ENCODE results near the gene ESYT1.
"Not testable (repeated sequence)": the region's sequence is repeated elsewhere in the genome, so short reads cannot be mapped to it uniquely, and the experiment has no call there.

Gene ESYT1

GRCh38 chr12:56155256-56155845 lies 27.3 kb downstream of the ESYT1 start:
- DNase-seq (ENCODE audit: low read depth in 2 of 2, low spot score in 1 of 2): no peak

DNA sequence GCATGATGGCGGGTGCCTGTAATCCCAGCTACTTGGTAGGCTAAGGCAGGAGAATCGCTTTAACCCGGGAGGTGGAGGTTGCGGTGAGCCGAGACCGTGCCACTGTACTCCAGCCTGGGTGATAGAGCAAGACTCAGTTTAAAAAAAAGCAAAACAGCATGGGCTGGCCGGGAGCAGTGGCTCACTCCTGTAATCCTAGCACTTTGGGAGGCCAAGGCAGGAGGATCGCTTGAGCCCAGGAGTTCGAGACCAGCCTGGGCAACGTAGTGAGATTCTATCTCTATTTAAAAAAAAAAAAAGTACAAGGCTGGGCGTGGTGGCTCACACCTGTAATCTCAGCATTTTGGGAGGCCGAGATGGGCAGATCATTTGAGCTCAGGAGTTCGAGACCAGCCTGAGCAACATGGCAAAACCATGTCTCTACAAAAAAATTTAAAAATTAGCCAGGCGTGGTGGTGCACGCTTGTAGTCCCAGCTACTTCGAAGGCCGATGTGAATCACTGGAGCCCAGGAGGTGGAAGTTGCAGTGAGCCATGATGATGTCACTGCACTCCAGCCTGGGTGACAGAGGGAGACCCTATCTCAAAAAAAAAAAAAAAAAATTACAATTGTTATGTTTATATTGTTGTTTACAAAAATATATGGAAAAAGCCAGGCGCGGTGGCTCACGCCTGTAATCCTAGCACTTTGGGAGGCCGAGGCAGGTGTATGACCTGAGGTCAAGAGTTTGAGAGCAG lies 28.6 kb downstream of the ESYT1 start:
- DNase-seq (ENCODE audit: low read depth in 2 of 2, low spot score in 1 of 2): not testable (repeated sequence)

DNA sequence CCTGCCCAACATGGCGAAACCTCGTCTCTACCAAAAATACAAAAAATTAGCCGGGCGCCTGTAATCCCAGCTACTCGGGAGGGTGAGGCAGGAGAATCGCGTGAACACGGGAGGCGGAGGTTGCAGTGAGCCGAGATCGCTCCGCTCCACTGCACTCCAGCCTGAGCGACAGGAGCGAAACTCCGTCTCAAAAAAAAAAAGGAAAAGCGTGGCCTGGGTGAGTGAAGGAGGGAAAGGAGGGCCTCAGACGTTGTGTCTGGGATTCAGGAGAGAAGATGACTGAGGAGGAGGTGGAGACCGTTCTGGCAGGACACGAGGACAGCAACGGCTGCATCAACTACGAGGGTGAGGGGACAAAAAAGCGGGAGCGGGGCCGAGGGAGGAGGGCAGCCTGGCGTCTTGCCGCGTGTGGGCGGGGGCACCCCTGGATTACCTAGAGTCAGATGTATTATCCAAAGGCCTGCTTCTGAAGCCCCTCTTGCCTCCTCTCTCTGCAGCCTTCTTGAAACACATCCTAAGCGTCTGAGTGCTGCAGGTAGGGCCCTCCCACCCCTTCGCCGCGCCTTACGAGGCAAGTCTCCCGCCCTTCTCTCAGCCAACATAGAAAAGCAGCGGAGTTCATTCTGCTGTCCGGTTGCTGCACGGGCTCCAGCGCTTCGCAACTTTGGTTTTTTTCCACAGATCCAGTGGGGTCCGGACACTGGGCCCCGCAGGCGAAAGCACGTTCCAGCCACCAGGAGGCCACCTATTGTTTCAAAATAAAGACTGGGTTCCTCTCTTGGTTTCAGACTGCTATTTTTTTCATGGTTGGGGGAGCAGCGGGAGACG lies 29.3 kb downstream of the ESYT1 start:
- DNase-seq (ENCODE audit: low read depth in 2 of 2, low spot score in 1 of 2): no peak

DNA sequence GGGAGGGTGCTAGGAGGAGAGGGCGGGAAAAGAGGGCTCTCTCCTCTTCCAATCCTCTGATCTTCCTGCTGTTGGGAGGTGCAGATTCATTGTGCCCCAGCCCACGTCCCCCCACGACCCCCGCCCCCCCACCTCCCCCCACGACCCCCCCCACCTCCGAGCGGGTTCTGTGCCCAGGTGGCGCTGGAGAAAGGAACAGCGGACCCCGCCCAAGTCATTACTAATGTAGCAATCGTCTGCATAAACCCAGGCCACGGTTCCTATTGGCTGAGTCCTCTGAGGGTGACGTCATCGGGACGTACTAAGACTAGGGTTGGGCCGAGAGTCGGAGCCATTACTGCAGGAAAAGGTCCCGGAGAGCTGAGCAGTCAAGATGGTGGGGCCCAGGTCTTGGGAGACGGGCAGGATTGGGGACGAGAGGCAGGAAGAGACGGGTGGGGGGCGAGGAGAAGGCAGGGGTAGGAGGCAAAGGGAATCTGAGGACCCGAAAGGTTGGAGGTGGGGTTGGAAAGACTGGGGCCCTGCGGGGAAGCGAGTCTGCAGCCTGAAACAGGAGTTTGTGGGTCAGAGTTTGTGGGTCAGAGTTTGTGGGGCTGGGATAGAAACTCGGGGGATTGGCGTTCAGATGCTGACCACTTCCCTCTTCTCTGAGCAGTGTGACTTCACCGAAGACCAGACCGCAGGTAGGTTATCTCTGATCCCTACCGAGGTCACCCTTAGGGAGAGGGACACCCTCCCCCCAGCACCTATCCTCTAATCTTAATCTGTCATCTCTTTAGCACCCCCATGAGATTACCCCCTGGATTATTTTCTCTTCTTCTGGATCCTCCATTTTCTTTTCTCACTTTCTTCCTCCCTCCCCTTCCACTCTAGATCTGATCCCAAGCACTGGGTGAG lies 30.2 kb downstream of the ESYT1 start, which contains the start of gene MYL6:
MYL6 (plus strand) TSS at position 331 of the 897 bp plus-strand sequence; CDS start at position 374, 43 bp downstream.
- DNase-seq (ENCODE audit: low read depth in 2 of 2, low spot score in 1 of 2): peak; percentile 79 to 81

GRCh38 chr12:56158926-56159461 lies 30.9 kb downstream of the ESYT1 start:
- DNase-seq (ENCODE audit: low read depth in 2 of 2, low spot score in 1 of 2): no peak

- no peak for DNase-seq (ENCODE audit: low read depth in 2 of 2, low spot score in 1 of 2)
These were observed 31.6 kb downstream of the ESYT1 start for GRCh38 chr12:56159482-56160192.

DNA sequence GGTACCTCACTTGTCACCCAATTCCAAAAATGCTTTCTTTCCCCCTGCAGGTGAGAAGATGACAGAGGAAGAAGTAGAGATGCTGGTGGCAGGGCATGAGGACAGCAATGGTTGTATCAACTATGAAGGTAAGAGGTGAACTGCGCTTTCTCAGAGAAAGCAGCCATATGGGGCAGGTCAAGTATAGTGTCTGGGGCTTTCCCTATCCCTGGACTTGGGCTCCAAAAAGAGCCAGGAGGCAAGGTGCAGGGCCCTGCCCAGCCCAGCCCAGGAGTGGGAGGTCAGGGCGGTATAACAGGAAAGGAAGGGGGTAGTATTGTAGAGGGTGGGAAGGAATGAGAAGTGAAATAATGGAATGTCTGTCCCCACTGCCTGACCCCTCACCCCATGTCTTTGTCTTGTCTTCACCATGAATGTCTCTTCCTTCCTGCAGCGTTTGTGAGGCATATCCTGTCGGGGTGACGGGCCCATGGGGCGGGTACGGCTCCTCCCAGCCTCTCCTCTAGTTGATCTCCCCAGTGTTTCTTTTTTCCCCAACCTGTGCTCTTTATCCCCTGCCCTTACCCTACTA lies 32.2 kb downstream of the ESYT1 start:
- no peak for DNase-seq (ENCODE audit: low read depth in 2 of 2, low spot score in 1 of 2)

DNA sequence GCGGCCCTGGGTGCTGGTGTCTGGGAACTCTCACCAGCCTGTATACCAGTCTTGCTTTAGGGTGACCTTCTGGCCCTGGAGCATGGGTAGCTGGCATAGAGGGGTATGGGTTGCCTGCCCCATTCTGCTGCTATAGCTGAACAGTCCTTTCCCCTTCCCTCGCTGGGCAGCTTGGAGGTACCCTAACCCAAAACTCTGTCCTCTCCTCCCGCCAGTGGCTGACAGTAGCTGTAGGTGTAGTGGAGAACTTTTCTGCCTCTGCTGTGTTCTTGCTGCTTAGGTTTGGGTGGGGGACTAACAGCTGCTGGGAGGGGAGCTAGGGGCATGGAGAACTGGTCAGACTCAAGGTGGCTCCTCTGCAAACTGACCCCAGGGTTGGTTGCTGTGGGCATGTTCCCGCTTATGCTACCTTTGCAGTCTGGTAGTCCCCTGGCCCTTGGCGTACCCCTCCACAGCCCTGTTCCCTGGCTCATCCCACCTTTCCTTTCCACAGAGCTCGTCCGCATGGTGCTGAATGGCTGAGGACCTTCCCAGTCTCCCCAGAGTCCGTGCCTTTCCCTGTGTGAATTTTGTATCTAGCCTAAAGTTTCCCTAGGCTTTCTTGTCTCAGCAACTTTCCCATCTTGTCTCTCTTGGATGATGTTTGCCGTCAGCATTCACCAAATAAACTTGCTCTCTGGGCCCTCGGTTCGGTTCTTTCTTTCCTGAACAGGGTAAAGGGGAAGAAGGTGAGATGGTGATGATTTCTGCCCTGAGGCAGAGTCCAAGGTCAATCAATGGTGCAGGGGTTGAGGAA lies 33.0 kb downstream of the ESYT1 start:
- DNase-seq (ENCODE audit: low read depth in 2 of 2, low spot score in 1 of 2): no peak

- no peak for DNase-seq (ENCODE audit: low read depth in 2 of 2, low spot score in 1 of 2)
These were observed 33.8 kb downstream of the ESYT1 start for GRCh38 chr12:56161690-56162351.

DNA sequence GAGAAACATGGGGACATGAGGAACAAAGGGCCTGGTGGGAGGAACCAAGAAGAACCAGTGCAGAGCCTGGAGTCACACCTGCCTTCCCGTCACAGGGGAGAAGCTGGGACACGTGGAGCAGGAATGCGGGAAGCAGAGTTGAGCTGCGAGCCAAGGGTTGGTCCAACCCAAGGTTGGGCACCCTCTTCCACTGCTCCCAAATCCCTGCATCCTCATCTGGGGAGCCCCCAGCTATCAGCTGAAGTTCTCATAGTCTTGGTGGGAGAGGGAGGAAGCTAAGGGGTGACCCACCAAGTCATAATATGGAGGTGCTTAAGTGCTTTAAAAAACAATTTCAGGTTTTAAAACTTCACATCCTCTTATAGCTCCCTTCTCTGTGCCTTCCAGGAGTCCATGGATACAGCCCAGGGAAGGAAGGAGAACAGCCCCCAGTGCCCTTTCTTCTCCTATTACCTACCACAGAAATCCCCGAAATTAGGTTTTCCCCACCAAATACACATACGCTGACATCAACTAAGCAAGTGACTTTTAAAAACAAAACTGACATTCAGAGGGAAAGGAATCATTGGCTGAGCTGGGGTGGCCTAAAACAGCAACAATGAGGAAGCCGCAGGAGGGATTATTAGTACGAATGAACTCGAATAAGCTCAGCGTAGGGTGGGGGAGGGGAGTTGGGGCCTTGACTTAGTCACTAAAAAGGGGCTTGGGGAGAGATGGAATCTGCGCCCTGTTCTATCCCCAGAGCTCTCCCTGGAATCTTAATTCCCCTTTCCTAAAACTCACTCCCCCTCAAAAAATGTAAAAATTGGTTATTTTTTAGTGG lies 34.6 kb downstream of the ESYT1 start:
- no peak for DNase-seq (ENCODE audit: low read depth in 2 of 2, low spot score in 1 of 2)

DNA sequence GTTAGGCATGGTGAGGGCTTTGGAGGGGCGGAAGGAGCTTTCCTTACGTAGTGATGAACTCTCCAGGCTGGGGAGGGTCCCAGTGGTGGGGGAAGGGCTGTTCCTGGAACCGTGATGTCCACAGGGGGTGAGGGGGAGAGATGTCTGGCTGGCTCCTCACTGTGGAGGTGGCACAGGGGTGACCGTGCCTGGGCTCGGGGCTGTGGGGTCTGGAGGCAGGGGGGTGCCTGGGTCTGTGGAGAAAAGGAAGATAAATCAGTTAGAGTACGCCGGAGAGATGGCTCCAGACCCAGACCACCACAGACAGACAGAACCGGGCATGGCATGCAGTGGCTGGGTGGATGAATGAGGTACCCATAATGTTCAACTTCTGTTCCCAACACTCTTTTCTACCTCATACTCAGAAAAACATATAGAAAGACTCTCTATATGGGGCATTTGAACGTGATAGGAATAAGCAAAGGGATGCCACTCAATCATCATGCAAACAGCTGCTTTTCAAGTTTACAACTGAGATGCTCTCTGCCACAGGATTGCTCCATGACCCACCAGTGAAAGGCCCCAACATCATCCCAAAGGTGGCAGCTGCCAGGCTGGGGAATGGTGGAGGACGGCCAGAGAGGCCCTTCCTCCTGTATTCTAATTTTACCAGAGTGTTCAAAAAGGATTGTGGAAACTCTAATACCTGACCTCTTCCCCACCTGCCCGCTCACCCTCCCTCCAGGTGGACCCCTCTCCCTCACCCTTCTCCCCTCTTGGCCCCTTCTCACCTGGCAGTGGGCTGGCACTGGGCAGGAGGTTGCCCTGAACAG lies 35.7 kb downstream of the ESYT1 start:
- no peak for DNase-seq (ENCODE audit: low read depth in 2 of 2, low spot score in 1 of 2)

GRCh38 chr12:56164345-56164729 lies 36.3 kb downstream of the ESYT1 start:
- no peak for DNase-seq (ENCODE audit: low read depth in 2 of 2, low spot score in 1 of 2)

GRCh38 chr12:56165369-56165768 lies 37.3 kb downstream of the ESYT1 start:
- no peak for DNase-seq (ENCODE audit: low read depth in 2 of 2, low spot score in 1 of 2)

DNA sequence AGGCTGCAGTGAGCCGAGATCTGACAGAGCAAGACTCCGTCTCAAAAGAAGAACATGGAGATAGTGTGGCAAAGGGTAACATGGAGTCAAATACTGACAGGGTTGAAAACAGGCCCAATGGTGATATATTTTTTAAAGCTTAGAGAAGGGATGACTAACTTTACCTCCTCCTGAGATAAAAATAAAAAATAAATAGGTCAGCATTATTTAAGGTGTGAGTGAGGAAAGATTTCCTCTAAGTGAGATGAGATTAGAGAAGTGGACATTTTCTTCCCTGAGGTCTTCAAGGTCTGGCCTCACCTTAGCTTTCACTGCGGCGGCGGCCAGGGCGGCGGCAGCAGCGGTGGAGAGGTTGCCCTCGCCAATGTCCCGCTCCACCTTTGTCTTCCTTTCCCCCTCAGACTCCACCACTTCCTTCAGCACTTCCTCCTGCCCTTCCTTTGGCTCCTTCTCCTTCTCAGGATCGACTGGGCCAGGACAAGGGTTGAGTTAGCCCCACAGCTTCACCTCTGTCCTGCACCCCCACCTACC lies 41.2 kb downstream of the ESYT1 start:
- DNase-seq (ENCODE audit: low read depth in 2 of 2, low spot score in 1 of 2): no peak

DNA sequence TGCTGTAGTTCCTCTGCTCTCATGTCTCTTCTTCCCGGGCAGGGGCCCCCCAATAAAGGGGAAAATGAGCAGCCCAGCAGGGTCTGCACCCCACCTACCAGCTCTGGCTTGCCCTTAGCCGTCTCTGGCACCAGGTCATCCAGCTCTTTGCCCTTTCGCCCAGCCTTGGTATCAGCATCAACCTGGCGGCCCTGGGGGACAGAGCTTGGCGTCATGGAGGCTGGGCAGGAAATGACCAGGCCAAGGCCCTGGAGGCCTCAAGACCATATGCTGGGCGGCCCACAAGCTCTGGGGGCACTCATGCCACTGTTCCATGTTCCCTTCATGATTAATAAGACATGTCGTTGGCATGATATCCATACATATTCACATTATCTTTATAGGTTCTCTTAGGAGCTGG lies 44.8 kb downstream of the ESYT1 start:
- no peak for DNase-seq (ENCODE audit: low read depth in 2 of 2, low spot score in 1 of 2)

GRCh38 chr12:56178347-56178746 lies 50.3 kb downstream of the ESYT1 start:
- DNase-seq (ENCODE audit: low read depth in 2 of 2, low spot score in 1 of 2): no peak

Data from stimulated activated CD8-positive, alpha-beta memory T cell treated with anti-CD3 and anti-CD28 coated beads, Interleukin-4, amount 100 ng/mL, for 4 hours (primary cell).